Right lung (tissue), 5 donors: ENCODE results near the gene C1orf174. TPM values are rescaled to one million over a fixed set of nuclear protein-coding genes. Genes with fewer than 3 reads are reported as not detected.
A peak's percentile ranks its signal among the peaks of the same experiment; 100 is the strongest.

Experiments used
- DNase-seq, 2 donors: peaks; one replicate each; pipeline ENCODE4 v3.0.0-alpha.2; 2013
- polyA plus RNA-seq, 5 donors: library from polyadenylated mRNA; unstranded; fragments of 120-200 nt; gene quantifications; one replicate each; pipeline versions ENCODE4 v1.2.1 to v1.2.3, GENCODE V29; 2013; ENCODE audit warnings: inconsistent platforms in 1 of 5, low replicate concordance in 1 of 5; ENCODE audit not compliant: insufficient read length in 5 of 5, insufficient read depth in 1 of 5

Gene C1orf174
- polyA plus RNA-seq, 5 donors = 21.6 to 28.1 (median 23.5) TPM

GRCh38 chr1:3874736-3875135 lies 25.3 kb downstream of the C1orf174 start:
- no peak for DNase-seq

GRCh38 chr1:3872546-3872945 lies 27.5 kb downstream of the C1orf174 start:
- DNase-seq = no peak

GRCh38 chr1:3871451-3871805 lies 28.6 kb downstream of the C1orf174 start:
- DNase-seq = no peak

GRCh38 chr1:3869751-3870301 lies 30.2 kb downstream of the C1orf174 start:
- DNase-seq = no peak

- DNase-seq = no peak
Observed at GRCh38 chr1:3868464-3869006, 31.5 kb downstream of the C1orf174 start.

- no peak for DNase-seq
Observed at GRCh38 chr1:3865606-3866160, 34.4 kb downstream of the C1orf174 start.

GRCh38 chr1:3864884-3865283 lies 35.2 kb downstream of the C1orf174 start:
- no peak for DNase-seq

GRCh38 chr1:3863231-3863935 lies 36.7 kb downstream of the C1orf174 start:
- no peak for DNase-seq

- peak in 1 of 2 donors; percentile 5 for DNase-seq
Observed at GRCh38 chr1:3858231-3858981, 41.7 kb downstream of the C1orf174 start.

GRCh38 chr1:3857791-3858129 lies 42.3 kb downstream of the C1orf174 start:
- peak in 1 of 2 donors; percentile 6 for DNase-seq

- DNase-seq = peak; percentile 91 to 93
Observed at GRCh38 chr1:3856923-3857790, 42.9 kb downstream of the C1orf174 start, which contains the start of the genes CEP104 and DFFB. CEP104 (minus strand) TSS chr1:3857211; CDS start chr1:3852407, 4,804 bp downstream. DFFB (plus strand) TSS chr1:3857476; CDS start chr1:3857604, 128 bp downstream.

- DNase-seq = no peak
Observed at GRCh38 chr1:3852711-3853485, 47.2 kb downstream of the C1orf174 start.

GRCh38 chr1:3852091-3852490 lies 48.0 kb downstream of the C1orf174 start:
- DNase-seq = no peak

GRCh38 chr1:3851292-3851691 lies 48.8 kb downstream of the C1orf174 start:
- no peak for DNase-seq

- no peak for DNase-seq
Observed at GRCh38 chr1:3850857-3851256, 49.2 kb downstream of the C1orf174 start.

- no peak for DNase-seq
Observed at GRCh38 chr1:3847081-3847480, 53.0 kb downstream of the C1orf174 start.

GRCh38 chr1:3846541-3846940 lies 53.5 kb downstream of the C1orf174 start:
- DNase-seq = no peak

GRCh38 chr1:3842912-3843311 lies 57.2 kb downstream of the C1orf174 start:
- DNase-seq = no peak

- no peak for DNase-seq
Observed at GRCh38 chr1:3841491-3841890, 58.6 kb downstream of the C1orf174 start.
